ENCODE results near the gene HOXD12. TPM values are rescaled to one million over a fixed set of nuclear protein-coding genes. Genes with fewer than 3 reads are reported as not detected.

The HOXD12 gene
- total RNA-seq, 1 experiment from 2014 or later = not detected

- Mint-ChIP-seq H3K4me3 (ENCODE audit: low read depth, unreplicated experiment) (no peak overlapping the region), H3K9me3 (ENCODE audit: low read depth, unreplicated experiment) (no peaks in the 10 kb centered on the region), H3K36me3 (ENCODE audit: insufficient read depth, unreplicated experiment) (no peaks in the 10 kb centered on the region), H3K4me1 (ENCODE audit: low read depth, unreplicated experiment) (no peaks in the 10 kb centered on the region), H3K27ac (ENCODE audit: unreplicated experiment) (no peak overlapping the region), H3K27me3 (ENCODE audit: unreplicated experiment) (no peaks in the 10 kb centered on the region)
- intact Hi-C loops (cut with micrococcal nuclease; ENCODE audit: unreplicated experiment) = loop anchor here (5.0 to 10.0 kb wide), 3 partner anchors 423 to 1635 kb away; no protein-coding TSS in a partner anchor
- CTCF ChIA-PET = no interaction called here
- BruUV-seq (replicated peaks) = no TSS peak
- DNase-seq = no peak
- TF ChIP-seq CTCF (IDR thresholded peaks at IDR 0.05; ENCODE audit: unreplicated experiment) = no peak
Observed at GRCh38 chr2:176129813-176130146, 30.2 kb downstream of the HOXD12 start.

- H3K27me3 Mint-ChIP-seq (ENCODE audit: unreplicated experiment) = no peaks in the 10 kb centered on the region
- intact Hi-C loops (cut with micrococcal nuclease; ENCODE audit: unreplicated experiment) = no loop called here
- CTCF ChIA-PET = interaction anchor here (1.7 kb wide), 1 partner anchor 10 kb away, joined by 4 read pairs; no protein-coding TSS in a partner anchor
- DNase-seq = no peak
- no peak for TF ChIP-seq CTCF (IDR thresholded peaks at IDR 0.05; ENCODE audit: unreplicated experiment)
- no peaks in the 10 kb centered on the region for H3K4me1 Mint-ChIP-seq (ENCODE audit: low read depth, unreplicated experiment)
- BruUV-seq (replicated peaks) = no TSS peak
- no peak overlapping the region for H3K27ac Mint-ChIP-seq (ENCODE audit: unreplicated experiment)
- H3K36me3 Mint-ChIP-seq (ENCODE audit: insufficient read depth, unreplicated experiment) = no peaks in the 10 kb centered on the region
- no peak overlapping the region for H3K4me3 Mint-ChIP-seq (ENCODE audit: low read depth, unreplicated experiment)
- H3K9me3 Mint-ChIP-seq (ENCODE audit: low read depth, unreplicated experiment) = no peaks in the 10 kb centered on the region
Observed at GRCh38 chr2:176130147-176130956, 30.8 kb downstream of the HOXD12 start.

- no peak overlapping the region for H3K27ac Mint-ChIP-seq (ENCODE audit: unreplicated experiment)
- DNase-seq = no peak
- no peaks in the 10 kb centered on the region for H3K27me3 Mint-ChIP-seq (ENCODE audit: unreplicated experiment)
- no peaks in the 10 kb centered on the region for H3K9me3 Mint-ChIP-seq (ENCODE audit: low read depth, unreplicated experiment)
- no peaks in the 10 kb centered on the region for H3K36me3 Mint-ChIP-seq (ENCODE audit: insufficient read depth, unreplicated experiment)
- TF ChIP-seq CTCF (IDR thresholded peaks at IDR 0.05; ENCODE audit: unreplicated experiment) = no peak
- no peak overlapping the region for H3K4me3 Mint-ChIP-seq (ENCODE audit: low read depth, unreplicated experiment)
- no TSS peak for BruUV-seq (replicated peaks)
- intact Hi-C loops (cut with micrococcal nuclease; ENCODE audit: unreplicated experiment) = no loop called here
- CTCF ChIA-PET = interaction anchor here (1.2 to 1.7 kb wide), 3 partner anchors 9 to 523 kb away, joined by 4 to 5 read pairs (median 5); no protein-coding TSS in a partner anchor
- H3K4me1 Mint-ChIP-seq (ENCODE audit: low read depth, unreplicated experiment) = no peaks in the 10 kb centered on the region
Observed at GRCh38 chr2:176130957-176131847, 31.6 kb downstream of the HOXD12 start.

GRCh38 chr2:176131848-176132158 is 32.2 kb downstream of the HOXD12 start:
- BruUV-seq (replicated peaks) = no TSS peak
- H3K4me3 Mint-ChIP-seq (ENCODE audit: low read depth, unreplicated experiment) = no peak overlapping the region
- no peaks in the 10 kb centered on the region for H3K36me3 Mint-ChIP-seq (ENCODE audit: insufficient read depth, unreplicated experiment)
- DNase-seq = no peak
- no peak overlapping the region for H3K27ac Mint-ChIP-seq (ENCODE audit: unreplicated experiment)
- CTCF ChIA-PET = interaction anchor here (1.2 to 1.7 kb wide), 3 partner anchors 9 to 522 kb away, joined by 4 to 5 read pairs (median 5); no protein-coding TSS in a partner anchor
- intact Hi-C loops (cut with micrococcal nuclease; ENCODE audit: unreplicated experiment) = no loop called here
- no peaks in the 10 kb centered on the region for H3K4me1 Mint-ChIP-seq (ENCODE audit: low read depth, unreplicated experiment)
- H3K9me3 Mint-ChIP-seq (ENCODE audit: low read depth, unreplicated experiment) = no peaks in the 10 kb centered on the region
- no peaks in the 10 kb centered on the region for H3K27me3 Mint-ChIP-seq (ENCODE audit: unreplicated experiment)
- TF ChIP-seq CTCF (IDR thresholded peaks at IDR 0.05; ENCODE audit: unreplicated experiment) = no peak
